ENCODE data around the gene NEDD9.

Gene NEDD9

GRCh38 chr6:11268978-11269377 is 36.5 kb upstream of the NEDD9 start:
- ChIA-PET CTCF (interaction anchor here (0.6 to 0.7 kb wide), 2 partner anchors 38 to 233 kb away, joined by 3 to 4 read pairs; no protein-coding TSS in a partner anchor), POLR2A (interaction anchor here (2.2 kb wide), 1 partner anchor 37 kb away, joined by 28 read pairs; the partner anchor contains the start of gene NEDD9)
- peaks cover 28% of the 10 kb centered on the region for H3K4me1 ChIP-seq (ENCODE audit: control insufficient read depth, insufficient read depth, low read length)
- H3K4me3 ChIP-seq (ENCODE audit: low read depth, low read length) = no peak overlapping the region
- H3K9me3 ChIP-seq (ENCODE audit: control insufficient read depth, insufficient read depth, low read depth, low read length) = no peaks in the 10 kb centered on the region
- TF ChIP-seq ZNF211 (tag by site-specific recombination; IDR thresholded peaks at IDR 0.05; ENCODE audit: low read depth) = no peak
- TF ChIP-seq, protein P1, sequence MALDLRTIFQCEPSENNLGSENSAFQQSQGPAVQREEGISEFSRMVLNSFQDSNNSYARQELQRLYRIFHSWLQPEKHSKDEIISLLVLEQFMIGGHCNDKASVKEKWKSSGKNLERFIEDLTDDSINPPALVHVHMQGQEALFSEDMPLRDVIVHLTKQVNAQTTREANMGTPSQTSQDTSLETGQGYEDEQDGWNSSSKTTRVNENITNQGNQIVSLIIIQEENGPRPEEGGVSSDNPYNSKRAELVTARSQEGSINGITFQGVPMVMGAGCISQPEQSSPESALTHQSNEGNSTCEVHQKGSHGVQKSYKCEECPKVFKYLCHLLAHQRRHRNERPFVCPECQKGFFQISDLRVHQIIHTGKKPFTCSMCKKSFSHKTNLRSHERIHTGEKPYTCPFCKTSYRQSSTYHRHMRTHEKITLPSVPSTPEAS (tag by site-specific recombination; IDR thresholded peaks at IDR 0.05) = no peak
- TF ChIP-seq ZNF274 (IDR thresholded peaks at IDR 0.05; ENCODE audit: low read length) = no peak
- TF ChIP-seq ZNF274 (tag by site-specific recombination; IDR thresholded peaks at IDR 0.05; ENCODE audit: borderline replicate concordance) = no peak
- TF ChIP-seq KLF8 (tag by site-specific recombination; IDR thresholded peaks at IDR 0.05) = no peak
- TF ChIP-seq, protein P2, sequence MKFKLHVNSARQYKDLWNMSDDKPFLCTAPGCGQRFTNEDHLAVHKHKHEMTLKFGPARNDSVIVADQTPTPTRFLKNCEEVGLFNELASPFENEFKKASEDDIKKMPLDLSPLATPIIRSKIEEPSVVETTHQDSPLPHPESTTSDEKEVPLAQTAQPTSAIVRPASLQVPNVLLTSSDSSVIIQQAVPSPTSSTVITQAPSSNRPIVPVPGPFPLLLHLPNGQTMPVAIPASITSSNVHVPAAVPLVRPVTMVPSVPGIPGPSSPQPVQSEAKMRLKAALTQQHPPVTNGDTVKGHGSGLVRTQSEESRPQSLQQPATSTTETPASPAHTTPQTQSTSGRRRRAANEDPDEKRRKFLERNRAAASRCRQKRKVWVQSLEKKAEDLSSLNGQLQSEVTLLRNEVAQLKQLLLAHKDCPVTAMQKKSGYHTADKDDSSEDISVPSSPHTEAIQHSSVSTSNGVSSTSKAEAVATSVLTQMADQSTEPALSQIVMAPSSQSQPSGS (tag by site-specific recombination; IDR thresholded peaks at IDR 0.05; ENCODE audit: low read depth) = no peak
- TF ChIP-seq EGR2 (tag by site-specific recombination; IDR thresholded peaks at IDR 0.05; ENCODE audit: low read depth) = no peak
- TF ChIP-seq ZNF48 (tag by site-specific recombination; IDR thresholded peaks at IDR 0.05) = no peak
- no peak for TF ChIP-seq SCRT2 (tag by site-specific recombination; IDR thresholded peaks at IDR 0.05)
- no peak for TF ChIP-seq SETDB1 (IDR thresholded peaks at IDR 0.05; ENCODE audit: insufficient read length, low read length)
- TF ChIP-seq PATZ1 (tag by site-specific recombination; IDR thresholded peaks at IDR 0.05) = no peak
- TF ChIP-seq ZNF2 (tag by site-specific recombination; IDR thresholded peaks at IDR 0.05) = no peak
- TF ChIP-seq BCL11A (tag by site-specific recombination; IDR thresholded peaks at IDR 0.05; ENCODE audit: low read depth) = no peak
- TF ChIP-seq PRDM1 (tag by site-specific recombination; IDR thresholded peaks at IDR 0.05) = no peak
- no peak for TF ChIP-seq ZNF704 (tag by site-specific recombination; IDR thresholded peaks at IDR 0.05)
- no peak for TF ChIP-seq ZNF558 (tag by site-specific recombination; IDR thresholded peaks at IDR 0.05)
- no peak for TF ChIP-seq ZNF473 (tag by site-specific recombination; IDR thresholded peaks at IDR 0.05)
- no peak for TF ChIP-seq ZNF138 (tag by site-specific recombination; IDR thresholded peaks at IDR 0.05; ENCODE audit: borderline replicate concordance)
- TF ChIP-seq ZNF548 (tag by site-specific recombination; IDR thresholded peaks at IDR 0.05) = no peak
- TF ChIP-seq KLF7 (tag by site-specific recombination; IDR thresholded peaks at IDR 0.05; ENCODE audit: borderline replicate concordance) = no peak
- peak overlapping the region; percentile 19; the same call in 1 of the 2 replicates for H3K27ac ChIP-seq (ENCODE audit: extremely low read depth, low read depth, low read length)
- H3K36me3 ChIP-seq (ENCODE audit: control insufficient read depth in 2 of 2, insufficient read depth in 1 of 2, low read length in 2 of 2) = no peaks in the 10 kb centered on the region

DNA sequence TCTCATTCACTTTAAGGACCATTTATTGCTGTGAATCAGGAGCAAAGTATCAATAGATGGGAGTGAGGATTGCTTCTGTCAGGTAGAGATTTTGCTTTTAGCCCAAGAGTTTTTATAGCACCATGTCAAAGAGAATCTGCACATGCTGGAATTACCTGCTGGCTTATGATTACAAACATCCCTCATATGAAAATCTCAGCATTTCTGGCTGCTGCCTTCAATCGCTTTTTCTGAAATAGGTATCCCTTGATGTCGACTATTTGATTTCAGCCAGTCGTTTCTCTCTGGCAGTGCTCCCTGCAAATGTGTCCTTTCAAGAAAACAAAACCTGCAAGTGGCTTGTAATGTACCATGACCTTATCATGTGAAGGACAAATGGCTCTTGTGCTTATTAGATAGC is 34.5 kb upstream of the NEDD9 start:
- POLR2A ChIA-PET = interaction anchor here (0.7 kb wide), 1 partner anchor 34 kb away, joined by 3 read pairs; the partner anchor contains the start of gene NEDD9
- Histone ChIP-seq H3K9me3 (ENCODE audit: control insufficient read depth, insufficient read depth, low read depth, low read length) (no peaks in the 10 kb centered on the region), H3K36me3 (ENCODE audit: control insufficient read depth in 2 of 2, insufficient read depth in 1 of 2, low read length in 2 of 2) (no peaks in the 10 kb centered on the region), H3K27ac (ENCODE audit: extremely low read depth, low read depth, low read length) (no peak overlapping the region), H3K4me3 (ENCODE audit: low read depth, low read length) (no peak overlapping the region), H3K4me1 (ENCODE audit: control insufficient read depth, insufficient read depth, low read length) (peaks cover 15% of the 10 kb centered on the region)
- no peak for TF ChIP-seq KLF10 (tag by site-specific recombination; IDR thresholded peaks at IDR 0.05)
- no peak for TF ChIP-seq ZNF768 (tag by site-specific recombination; IDR thresholded peaks at IDR 0.05)
- no peak for TF ChIP-seq OSR2 (tag by site-specific recombination; IDR thresholded peaks at IDR 0.05)
- no peak for TF ChIP-seq ZIC2 (tag by site-specific recombination; IDR thresholded peaks at IDR 0.05)
- no peak for TF ChIP-seq ZNF707 (tag by site-specific recombination; IDR thresholded peaks at IDR 0.05)
- TF ChIP-seq ZNF155 (tag by site-specific recombination; IDR thresholded peaks at IDR 0.05) = no peak
- no peak for TF ChIP-seq ZBTB49 (tag by site-specific recombination; IDR thresholded peaks at IDR 0.05; ENCODE audit: low read depth)
- no peak for TF ChIP-seq RBAK (tag by site-specific recombination; IDR thresholded peaks at IDR 0.05)
- no peak for TF ChIP-seq ZNF426 (tag by site-specific recombination; IDR thresholded peaks at IDR 0.05)
- no peak for TF ChIP-seq ZNF530 (tag by site-specific recombination; IDR thresholded peaks at IDR 0.05; ENCODE audit: low read depth)
- CTCF ChIA-PET = no interaction called here
